Natural killer cell (primary cell): ENCODE data around the gene ZNF474. TPM values are rescaled to one million over a fixed set of nuclear protein-coding genes. Genes with fewer than 3 reads are reported as not detected.

Source experiments
- ATAC-seq, 3 donors: fragments of 150-1000 bp in 2 of 3; fragments of 200-7000 bp in 1 of 3; cut with Tn5 transposase; 1 replicate in 1 of 3; 2 replicates in 2 of 3; pipeline ENCODE4 v1.10.0; 2021; ENCODE audit warnings: mild to moderate bottlenecking in 2 of 3, moderate library complexity in 2 of 3
- DNase-seq, 2 donors: peaks; one replicate each; pipeline versions ENCODE4 v3.0.0 to v3.0.0-alpha.2; 2013 to 2021; ENCODE audit warnings: mixed read lengths in 1 of 2
- H3K27ac ChIP-seq: one replicate; pipeline ENCODE4 v1.5.1; 2013; ENCODE audit warnings: mild to moderate bottlenecking, low read length
- H3K27me3 ChIP-seq: one replicate; pipeline ENCODE4 v1.6.1; 2013; ENCODE audit warnings: low read length; ENCODE audit not compliant: control insufficient read depth, insufficient read depth
- H3K36me3 ChIP-seq: one replicate; pipeline ENCODE4 v1.6.1; 2013; ENCODE audit warnings: low read length; ENCODE audit not compliant: control insufficient read depth, insufficient read depth
- H3K4me1 ChIP-seq: one replicate; pipeline ENCODE4 v1.6.1; 2013; ENCODE audit warnings: low read length; ENCODE audit not compliant: control insufficient read depth, insufficient read depth
- H3K4me3 ChIP-seq: one replicate; pipeline ENCODE4 v1.5.1; 2013; ENCODE audit warnings: low read length
- H3K9me3 ChIP-seq: one replicate; pipeline ENCODE4 v1.6.1; 2013; ENCODE audit warnings: low read length; ENCODE audit not compliant: control insufficient read depth, insufficient read depth
- H3K27ac Mint-ChIP-seq, 2 donors: one replicate each; pipeline ENCODE4 v1.8.0; 2022; ENCODE audit warnings: mild to moderate bottlenecking in 2 of 2, mixed read lengths in 2 of 2, moderate library complexity in 1 of 2
- H3K27me3 Mint-ChIP-seq, 2 donors: one replicate each; pipeline ENCODE4 v1.8.0; 2022; ENCODE audit warnings: low read depth in 2 of 2, mixed read lengths in 2 of 2
- H3K36me3 Mint-ChIP-seq: one replicate; pipeline ENCODE4 v1.8.0; 2022; ENCODE audit warnings: mixed read lengths
- H3K4me1 Mint-ChIP-seq, 2 donors: one replicate each; pipeline ENCODE4 v1.8.0; 2022; ENCODE audit warnings: mixed read lengths in 2 of 2
- H3K4me3 Mint-ChIP-seq: one replicate; pipeline ENCODE4 v1.8.0; 2022; ENCODE audit warnings: mild to moderate bottlenecking, moderate library complexity, mixed read lengths
- H3K9me3 Mint-ChIP-seq, 2 donors: one replicate each; pipeline ENCODE4 v1.8.0; 2022; ENCODE audit warnings: mixed read lengths in 2 of 2
- CTCF ChIP-seq: fragments of 200-600 bp; IDR thresholded peaks from one replicate; pipeline ENCODE4 v1.8.0; 2022; ENCODE audit warnings: antibody characterized with exemption
- WGBS: methylation state at CpG from one replicate; pipeline ENCODE4 v1.1.7; 2013; ENCODE audit warnings: missing lambda C conversion rate; ENCODE audit not compliant: insufficient coverage; 5-methylcytosine and 5-hydroxymethylcytosine counted together
- intact Hi-C: fragments of 100-400 bp; cut with micrococcal nuclease; formaldehyde crosslinking; loops from one replicate; pipeline ENCODE4 v1.14.2; 2022
- total RNA-seq, 4 donors: library from RNA; stranded (reverse); fragments of 120-200 nt in 1 of 4; gene quantifications; one replicate each; pipeline versions ENCODE4 v1.2.3 to v1.2.4, GENCODE V29; 2013 to 2022

ZNF474 gene
- total RNA-seq, 3 donors from 2014 or later (not counting 1 experiment from before 2014, with no cell fraction given), result 0.21 TPM; not detected in 2

GRCh38 chr5:122085041-122085440, 44.3 kb upstream of the ZNF474 start:
- Histone ChIP-seq H3K27ac (no peak overlapping the region), H3K36me3 (no peaks in the 10 kb centered on the region), H3K4me3 (no peak overlapping the region), H3K9me3 (no peaks in the 10 kb centered on the region), H3K4me1 (no peaks in the 10 kb centered on the region), H3K27me3 (no peaks in the 10 kb centered on the region)
- Mint-ChIP-seq H3K4me3 (no peak overlapping the region), H3K9me3 (peaks cover 0 to 2% of the 10 kb centered on the region in 2 donors), H3K36me3 (no peaks in the 10 kb centered on the region), H3K4me1 (no peaks in the 10 kb centered on the region), H3K27me3 (peaks cover 0 to 6% of the 10 kb centered on the region in 2 donors), H3K27ac (no peak overlapping the region)
- ATAC-seq, result no peak
- no peak for TF ChIP-seq CTCF
- no peak for DNase-seq
- WGBS, result 100% methylated on average over 1 of the region's 3 CpGs
- intact Hi-C loops, result no loop called here

GRCh38 chr5:122089096-122090013, 40.0 kb upstream of the ZNF474 start:
- no peak for DNase-seq
- no peaks in the 10 kb centered on the region for H3K9me3 ChIP-seq
- Mint-ChIP-seq H3K27me3 (no peaks in the 10 kb centered on the region), H3K4me1 (no peaks in the 10 kb centered on the region), H3K4me3 (no peak overlapping the region), H3K27ac (no peak overlapping the region), H3K36me3 (no peaks in the 10 kb centered on the region), H3K9me3 (peaks cover 0 to 2% of the 10 kb centered on the region in 2 donors)
- H3K4me3 ChIP-seq, result no peak overlapping the region
- no peak for TF ChIP-seq CTCF
- intact Hi-C loops, result no loop called here
- H3K27me3 ChIP-seq, result no peaks in the 10 kb centered on the region
- no peaks in the 10 kb centered on the region for H3K4me1 ChIP-seq
- 23% methylated on average over 2 of the region's 2 CpGs for WGBS
- H3K27ac ChIP-seq, result no peak overlapping the region
- H3K36me3 ChIP-seq, result no peaks in the 10 kb centered on the region
- ATAC-seq, result no peak

GRCh38 chr5:122091936-122092600, 37.3 kb upstream of the ZNF474 start:
- ATAC-seq (no peak), DNase-seq (no peak)
- no peak overlapping the region for H3K27ac Mint-ChIP-seq
- H3K36me3 ChIP-seq, result no peaks in the 10 kb centered on the region
- no peak for TF ChIP-seq CTCF
- H3K27ac ChIP-seq, result no peak overlapping the region
- H3K9me3 ChIP-seq, result no peaks in the 10 kb centered on the region
- intact Hi-C loops, result no loop called here
- no peak overlapping the region for H3K4me3 ChIP-seq
- no peaks in the 10 kb centered on the region for H3K4me1 Mint-ChIP-seq
- WGBS, result 72% methylated on average over 8 of the region's 9 CpGs
- no peaks in the 10 kb centered on the region for H3K4me1 ChIP-seq
- H3K27me3 ChIP-seq, result no peaks in the 10 kb centered on the region
- no peak overlapping the region for H3K4me3 Mint-ChIP-seq
- H3K36me3 Mint-ChIP-seq, result no peaks in the 10 kb centered on the region
- H3K27me3 Mint-ChIP-seq, result no peaks in the 10 kb centered on the region
- no peaks in the 10 kb centered on the region for H3K9me3 Mint-ChIP-seq
